Progenitor cell of endocrine pancreas (in vitro differentiated cells): Measurements from ENCODE around the gene FAM163B. TPM values are rescaled to one million over a fixed set of nuclear protein-coding genes. Genes with fewer than 3 reads are reported as not detected.

Source experiments
- DNase-seq: peaks from one replicate; pipeline ENCODE4 v3.0.0; 2021; ENCODE audit warnings: low spot score; ENCODE audit not compliant: unreplicated experiment
- H3K27ac Mint-ChIP-seq: 2 replicates; pipeline ENCODE4 v1.8.0; 2021; ENCODE audit warnings: mild to moderate bottlenecking, moderate library complexity, mixed read lengths
- H3K27me3 Mint-ChIP-seq: 2 replicates; pipeline ENCODE4 v1.8.0; 2021; ENCODE audit warnings: mixed read lengths
- H3K36me3 Mint-ChIP-seq: 2 replicates; pipeline ENCODE4 v1.8.0; 2022; ENCODE audit warnings: mixed read lengths; ENCODE audit not compliant: insufficient read depth
- H3K4me1 Mint-ChIP-seq: 2 replicates; pipeline ENCODE4 v1.8.0; 2021; ENCODE audit warnings: low read depth, mixed read lengths
- H3K4me3 Mint-ChIP-seq: 2 replicates; pipeline ENCODE4 v1.8.0; 2021; ENCODE audit warnings: low read depth, mild to moderate bottlenecking, moderate library complexity, mixed read lengths
- H3K9me3 Mint-ChIP-seq: 2 replicates; pipeline ENCODE4 v1.8.0; 2021; ENCODE audit warnings: low read depth, mixed read lengths
- total RNA-seq: library from RNA; stranded (reverse); gene quantifications from 2 replicates; pipeline ENCODE4 v1.2.1, GENCODE V29; 2021
- TF ChIP-seq, protein P1 (sequence below): fragments of 200-600 bp; sonication (generic); IDR thresholded peaks from one replicate; pipeline ENCODE4 v1.5.0; 2021; ENCODE audit warnings: antibody characterized with exemption, mild to moderate bottlenecking; ENCODE audit not compliant: unreplicated experiment

FAM163B gene
- total RNA-seq, 1 donor from 2014 or later: not detected

DNA sequence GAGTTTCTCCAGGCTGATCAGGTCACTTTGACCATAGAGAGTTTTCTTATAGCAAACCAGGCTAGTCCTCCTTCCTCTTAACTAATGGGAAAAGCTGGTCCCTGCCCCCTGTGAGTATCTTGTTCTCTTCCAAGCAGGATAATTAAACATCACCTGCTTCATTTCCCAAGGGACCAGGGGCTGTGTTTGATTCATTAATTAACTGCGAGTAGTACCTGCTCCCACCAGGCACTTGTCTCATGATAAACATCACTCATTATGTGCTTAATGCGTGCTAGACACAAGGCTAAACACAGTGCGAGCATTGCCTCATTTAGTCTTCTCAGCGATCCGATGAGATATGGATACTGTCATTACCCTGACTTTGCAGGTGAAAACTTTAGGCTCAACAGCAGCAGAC is 1.7 kb upstream of the FAM163B start:
- no peaks in the 10 kb centered on the region for H3K9me3 Mint-ChIP-seq
- no peak overlapping the region for H3K27ac Mint-ChIP-seq
- no peak overlapping the region for H3K4me3 Mint-ChIP-seq
- no peak for DNase-seq
- TF ChIP-seq, protein P1, sequence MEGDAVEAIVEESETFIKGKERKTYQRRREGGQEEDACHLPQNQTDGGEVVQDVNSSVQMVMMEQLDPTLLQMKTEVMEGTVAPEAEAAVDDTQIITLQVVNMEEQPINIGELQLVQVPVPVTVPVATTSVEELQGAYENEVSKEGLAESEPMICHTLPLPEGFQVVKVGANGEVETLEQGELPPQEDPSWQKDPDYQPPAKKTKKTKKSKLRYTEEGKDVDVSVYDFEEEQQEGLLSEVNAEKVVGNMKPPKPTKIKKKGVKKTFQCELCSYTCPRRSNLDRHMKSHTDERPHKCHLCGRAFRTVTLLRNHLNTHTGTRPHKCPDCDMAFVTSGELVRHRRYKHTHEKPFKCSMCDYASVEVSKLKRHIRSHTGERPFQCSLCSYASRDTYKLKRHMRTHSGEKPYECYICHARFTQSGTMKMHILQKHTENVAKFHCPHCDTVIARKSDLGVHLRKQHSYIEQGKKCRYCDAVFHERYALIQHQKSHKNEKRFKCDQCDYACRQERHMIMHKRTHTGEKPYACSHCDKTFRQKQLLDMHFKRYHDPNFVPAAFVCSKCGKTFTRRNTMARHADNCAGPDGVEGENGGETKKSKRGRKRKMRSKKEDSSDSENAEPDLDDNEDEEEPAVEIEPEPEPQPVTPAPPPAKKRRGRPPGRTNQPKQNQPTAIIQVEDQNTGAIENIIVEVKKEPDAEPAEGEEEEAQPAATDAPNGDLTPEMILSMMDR: no peak
- H3K36me3 Mint-ChIP-seq: no peaks in the 10 kb centered on the region
- H3K4me1 Mint-ChIP-seq: no peaks in the 10 kb centered on the region
- peaks cover 87% of the 10 kb centered on the region for H3K27me3 Mint-ChIP-seq

DNA sequence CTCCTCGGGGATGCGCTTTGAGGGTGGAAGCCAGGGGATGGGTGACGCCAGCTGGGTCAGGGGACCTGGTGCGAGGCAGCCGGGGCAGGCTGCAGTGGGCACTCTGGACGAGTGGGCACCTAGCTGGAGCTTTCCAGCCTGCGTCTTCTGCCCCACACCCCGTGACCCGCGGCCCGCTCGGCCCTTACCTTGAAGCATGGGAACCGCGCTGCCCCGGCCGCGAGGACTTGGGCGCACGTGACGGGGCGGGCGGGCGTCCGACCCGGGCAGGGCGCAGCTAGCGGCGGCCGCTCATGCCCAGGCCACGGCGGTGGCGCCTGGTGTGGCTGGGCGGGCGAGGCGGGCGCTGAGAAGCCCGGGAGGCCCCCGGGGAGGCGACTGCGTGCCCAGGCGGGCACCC is 300 bp downstream of the FAM163B start:
- TF ChIP-seq, protein P1: no peak
- H3K9me3 Mint-ChIP-seq: no peaks in the 10 kb centered on the region
- H3K27ac Mint-ChIP-seq: no peak overlapping the region
- peaks cover 3% of the 10 kb centered on the region for H3K4me1 Mint-ChIP-seq
- peaks cover 84% of the 10 kb centered on the region for H3K27me3 Mint-ChIP-seq
- H3K36me3 Mint-ChIP-seq: no peaks in the 10 kb centered on the region
- no peak for DNase-seq
- H3K4me3 Mint-ChIP-seq: no peak overlapping the region

DNA sequence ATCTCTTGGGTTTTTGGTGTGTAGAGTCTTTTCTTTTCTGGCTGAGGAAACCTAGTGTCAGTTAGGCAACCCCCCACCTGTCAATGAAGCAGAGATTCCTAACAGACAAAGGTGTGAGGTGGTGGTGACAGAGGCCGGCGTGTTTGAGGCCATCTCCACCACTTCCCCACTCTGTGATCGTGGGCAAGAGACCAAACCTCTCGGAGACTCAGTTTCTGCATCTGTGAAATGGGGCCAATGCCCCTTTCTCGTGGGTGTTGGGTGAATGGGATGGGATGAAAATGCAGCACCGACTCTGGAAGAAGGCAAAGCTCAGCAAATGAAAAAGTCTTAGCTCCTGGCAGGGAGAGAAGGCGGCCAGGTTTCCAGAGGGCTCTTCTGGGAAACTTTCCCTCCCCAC is 807 bp downstream of the FAM163B start:
- H3K9me3 Mint-ChIP-seq: no peaks in the 10 kb centered on the region
- H3K36me3 Mint-ChIP-seq: no peaks in the 10 kb centered on the region
- H3K27me3 Mint-ChIP-seq: peaks cover 79% of the 10 kb centered on the region
- peak overlapping the region; percentile 7 for H3K27ac Mint-ChIP-seq
- no peak for DNase-seq
- peaks cover 3% of the 10 kb centered on the region for H3K4me1 Mint-ChIP-seq
- no peak overlapping the region for H3K4me3 Mint-ChIP-seq
- TF ChIP-seq, protein P1: no peak

DNA sequence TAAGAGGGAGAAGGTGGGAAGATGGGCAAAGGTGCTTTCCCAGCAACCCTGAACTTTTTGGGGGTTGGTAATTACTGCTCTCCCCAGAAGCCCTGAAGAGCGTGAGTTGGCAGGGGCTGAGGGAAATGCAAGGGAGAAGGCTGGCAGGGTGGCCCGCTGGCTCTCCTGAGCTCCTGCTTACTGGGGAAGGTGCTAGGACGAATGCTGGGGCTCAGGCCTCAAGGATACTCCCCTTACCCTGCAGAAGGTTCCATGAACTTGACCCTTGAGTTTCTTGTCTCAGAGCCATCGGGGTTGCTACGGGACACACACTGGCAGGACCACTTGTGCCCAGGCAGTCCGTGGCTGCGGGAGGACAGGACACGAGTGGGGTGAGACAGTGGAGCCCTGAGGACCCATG is 1.2 kb downstream of the FAM163B start:
- no peak for DNase-seq
- peaks cover 75% of the 10 kb centered on the region for H3K27me3 Mint-ChIP-seq
- H3K9me3 Mint-ChIP-seq: no peaks in the 10 kb centered on the region
- TF ChIP-seq, protein P1: no peak
- H3K4me1 Mint-ChIP-seq: peaks cover 3% of the 10 kb centered on the region
- no peak overlapping the region for H3K4me3 Mint-ChIP-seq
- H3K36me3 Mint-ChIP-seq: no peaks in the 10 kb centered on the region
- H3K27ac Mint-ChIP-seq: peak overlapping the region; percentile 7

DNA sequence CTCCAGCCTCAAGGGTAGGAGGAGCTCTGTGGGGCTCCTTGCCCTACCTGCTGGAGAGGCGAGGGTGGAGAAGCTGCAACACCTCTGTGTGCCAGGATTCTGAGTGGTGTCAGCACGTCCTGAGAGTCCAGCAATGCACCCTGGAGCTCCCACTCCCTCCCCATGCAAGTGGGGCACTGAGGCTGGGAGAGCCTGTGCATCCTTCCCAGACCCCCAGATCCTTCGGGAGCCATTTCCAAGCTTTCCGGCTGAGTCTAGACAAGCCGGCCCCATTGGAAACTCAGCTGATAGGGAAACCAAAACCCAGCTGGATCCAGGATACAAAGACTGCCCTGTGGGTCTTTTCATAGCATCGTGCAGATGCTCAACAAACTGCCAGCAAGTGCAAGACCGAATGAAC is 1.8 kb downstream of the FAM163B start:
- DNase-seq: no peak
- Mint-ChIP-seq H3K9me3 (no peaks in the 10 kb centered on the region), H3K27me3 (peaks cover 75% of the 10 kb centered on the region), H3K36me3 (no peaks in the 10 kb centered on the region), H3K4me1 (peaks cover 3% of the 10 kb centered on the region), H3K4me3 (no peak overlapping the region), H3K27ac (no peak overlapping the region)
- TF ChIP-seq, protein P1: no peak
